Adrenal gland (tissue), 12 donors: ENCODE measurements around the gene NRDC. TPM values are rescaled to one million over a fixed set of nuclear protein-coding genes. Genes with fewer than 3 reads are reported as not detected.

Experiments used
- DNase-seq, 7 donors: peaks; one replicate each; pipeline ENCODE4 v3.0.0-alpha.2; 2019 to 2020
- H3K27ac ChIP-seq, 5 donors: fragments of 200-600 bp; sonication (generic) in 4 of 5; 1 replicate in 3 of 5; 2 replicates in 2 of 5; pipeline versions ENCODE4 v1.5.1 to v1.8.0; 2016 to 2020; ENCODE audit warnings: mild to moderate bottlenecking in 1 of 5
- H3K27me3 ChIP-seq: fragments of 200-600 bp; 2 replicates; pipeline ENCODE4 v1.8.0; 2021
- H3K36me3 ChIP-seq, 2 donors: fragments of 200-600 bp; replicated peaks in 1 of 2; 1 replicate in 1 of 2; 2 replicates in 1 of 2; pipeline versions ENCODE4 v1.5.1 to v1.8.0; 2018 to 2022
- H3K4me1 ChIP-seq, 2 donors: fragments of 200-600 bp; replicated peaks in 1 of 2; 1 replicate in 1 of 2; 2 replicates in 1 of 2; pipeline versions ENCODE4 v1.5.1 to v1.8.0; 2018 to 2021
- H3K4me3 ChIP-seq, 4 donors: fragments of 200-600 bp; sonication (generic) in 3 of 4; one replicate each; pipeline ENCODE4 v1.5.1; 2016 to 2018
- H3K9me3 ChIP-seq, 3 donors: fragments of 200-600 bp; sonication (generic) in 1 of 3; replicated peaks in 1 of 3; 1 replicate in 2 of 3; 2 replicates in 1 of 3; pipeline versions ENCODE4 v1.5.1 to v1.8.0; 2016 to 2021
- CTCF ChIP-seq, 6 experiments: fragments of 450-650 bp in 4 of 6; fragments of 200-600 bp in 2 of 6; sonication (generic) in 1 of 6; IDR thresholded peaks; 1 replicate in 5 of 6; 2 replicates in 1 of 6; pipeline versions ENCODE4 v1.5.1 to v1.8.0; 2016 to 2021; ENCODE audit warnings: antibody characterized with exemption in 6 of 6, mild to moderate bottlenecking in 2 of 6, moderate library complexity in 1 of 6
- POLR2A ChIP-seq, 2 donors: fragments of 450-650 bp; IDR thresholded peaks; one replicate each; pipeline ENCODE4 v1.6.1; 2017; ENCODE audit warnings: antibody characterized with exemption in 2 of 2, mild to moderate bottlenecking in 2 of 2, moderate library complexity in 1 of 2
- WGBS, 4 donors: extraction: QIAGEN DNeasy Blood & Tissue Kit in 2 of 4; methylation state at CpG; one replicate each; pipeline versions ENCODE4 v1.1.5 to v1.1.7; 2013 to 2017; 5-methylcytosine and 5-hydroxymethylcytosine counted together
- intact Hi-C, 2 donors: fragments of 100-400 bp; cut with DNase I; formaldehyde crosslinking; loops; one replicate each; pipeline versions ENCODE4 v1.14.1 to v1.15.0; 2022 to 2023
- polyA plus RNA-seq, 3 donors: library from polyadenylated mRNA; stranded (reverse); fragments of 200-250 nt in 2 of 3; fragments of 350-450 nt in 1 of 3; fragmentation: Illumina TruSeq in 1 of 3; extraction: RNeasy Lipid Tissue Mini Kit (QIAGEN cat#74804) in 1 of 3; gene quantifications; one replicate each; pipeline ENCODE4 v1.2.3, GENCODE V29; 2013 to 2014
- total RNA-seq, 9 donors: library from RNA; depleted of rRNA in 4 of 9; stranded (reverse); fragments of >200 nt in 4 of 9; fragments of 120-200 nt in 1 of 9; fragmentation: NEBNext Ultra II Directional in 1 of 9; extraction: Animal tissue kit (Norgen Biotek cat#: 25700) in 1 of 9; gene quantifications; one replicate each; pipeline versions ENCODE4 v1.1.0 to v1.2.4, GENCODE V29; 2013 to 2023
- donor health status: healthy with polysubstance abuse.
- donor health status: Bipolar disorder and iron deficiency.
- donor health status: DM: yes; HTN: yes; CAD: no.
- donor health status: DM: no; HTN: no; CAD: no.
- donor health status: DM: no; HTN: no; CAD: no.
- donor health status: DM: yes; HTN: yes; CAD: no.

NRDC gene
- total and polyA plus RNA-seq, 12 donors = 49.5 to 373 (median 119) TPM

GRCh38 chr1:51856745-51857144 lies 21.8 kb downstream of the NRDC start:
- Histone ChIP-seq H3K4me1 (no peaks in the 10 kb centered on the region), H3K27ac (no peak overlapping the region), H3K4me3 (no peak overlapping the region), H3K36me3 (peaks cover 0 to 7% of the 10 kb centered on the region in 2 donors), H3K9me3 (no peaks in the 10 kb centered on the region), H3K27me3 (no peaks in the 10 kb centered on the region)
- intact Hi-C loops = loop anchor here in 1 of 2 donors (10.0 kb wide), 1 partner anchor 62 kb away; no protein-coding TSS in a partner anchor
- no peak for DNase-seq
- no peak for TF ChIP-seq CTCF (IDR thresholded peaks at IDR 0.05)
- TF ChIP-seq POLR2A (IDR thresholded peaks at IDR 0.05) = no peak

- Histone ChIP-seq H3K27me3 (no peaks in the 10 kb centered on the region), H3K36me3 (peaks cover 0 to 7% of the 10 kb centered on the region in 2 donors), H3K4me3 (no peak overlapping the region), H3K4me1 (peaks cover 6 to 10% of the 10 kb centered on the region in 2 donors), H3K27ac (no peak overlapping the region), H3K9me3 (no peaks in the 10 kb centered on the region)
- no peak for TF ChIP-seq POLR2A (IDR thresholded peaks at IDR 0.05)
- TF ChIP-seq CTCF (IDR thresholded peaks at IDR 0.05) = no peak
- no peak for DNase-seq
- WGBS, 4 donors = 97 to 100% (median 98%) methylated on average over 3 of the region's 3 CpGs
- intact Hi-C loops = loop anchor here in 1 of 2 donors (10.0 kb wide), 1 partner anchor 61 kb away; no protein-coding TSS in a partner anchor
These were observed 22.9 kb downstream of the NRDC start for GRCh38 chr1:51855624-51856023.

- TF ChIP-seq POLR2A (IDR thresholded peaks at IDR 0.05) (no peak), CTCF (IDR thresholded peaks at IDR 0.05) (no peak)
- Histone ChIP-seq H3K27me3 (no peaks in the 10 kb centered on the region), H3K4me3 (no peak overlapping the region), H3K4me1 (peaks cover 10 to 14% of the 10 kb centered on the region in 2 donors), H3K36me3 (peaks cover 0 to 7% of the 10 kb centered on the region in 2 donors), H3K9me3 (no peaks in the 10 kb centered on the region), H3K27ac (no peak overlapping the region)
- WGBS, 4 donors = 87 to 98% (median 96%) methylated on average over 2 of the region's 2 CpGs
- intact Hi-C loops = loop anchor here in 1 of 2 donors (10.0 kb wide), 1 partner anchor 59 kb away; no protein-coding TSS in a partner anchor
- no peak for DNase-seq
These were observed 25.2 kb downstream of the NRDC start for GRCh38 chr1:51853360-51853759.

- H3K4me3 ChIP-seq = no peak overlapping the region
- no peaks in the 10 kb centered on the region for H3K9me3 ChIP-seq
- peaks cover 0 to 7% of the 10 kb centered on the region in 2 donors for H3K36me3 ChIP-seq
- H3K27me3 ChIP-seq = no peaks in the 10 kb centered on the region
- no peak for TF ChIP-seq CTCF (IDR thresholded peaks at IDR 0.05)
- TF ChIP-seq POLR2A (IDR thresholded peaks at IDR 0.05) = no peak
- no peak for DNase-seq
- intact Hi-C loops = loop anchor here in 1 of 2 donors (10.0 kb wide), 1 partner anchor 57 kb away; no protein-coding TSS in a partner anchor
- 74 to 88% (median 78%) methylated on average over 5 of the region's 5 CpGs for WGBS, 4 donors
- peaks cover 10 to 14% of the 10 kb centered on the region in 2 donors for H3K4me1 ChIP-seq
- H3K27ac ChIP-seq = no peak overlapping the region
These were observed 26.6 kb downstream of the NRDC start for GRCh38 chr1:51851882-51852396.
